PFSK-1 (cell line): ENCODE data around the gene NDFIP2.

Experiments
- POLR2AphosphoS5 ChIP-seq: IDR thresholded peaks from 2 replicates; pipeline ENCODE4 v1.6.1; 2012; ENCODE audit warnings: low read depth, mild to moderate bottlenecking, control low read depth, low read length, moderate library complexity
- REST ChIP-seq, 2 experiments: IDR thresholded peaks; 2 replicates each; pipeline versions ENCODE4 v1.6.1 to v1.8.0; 2011 to 2012; ENCODE audit warnings: low read depth in 2 of 2, low read length in 2 of 2, control low read depth in 1 of 2, inconsistent platforms in 1 of 2, mild to moderate bottlenecking in 1 of 2, moderate library complexity in 1 of 2; ENCODE audit not compliant: insufficient read depth in 1 of 2
- SIN3A ChIP-seq: IDR thresholded peaks from 2 replicates; pipeline ENCODE4 v1.6.1; 2012; ENCODE audit warnings: mild to moderate bottlenecking, low read length, moderate library complexity, borderline replicate concordance; ENCODE audit not compliant: insufficient read depth
- TAF1 ChIP-seq: IDR thresholded peaks from 2 replicates; pipeline ENCODE4 v1.6.1; 2012; ENCODE audit warnings: low read length, control low read depth, borderline replicate concordance; ENCODE audit not compliant: insufficient read depth

DNA sequence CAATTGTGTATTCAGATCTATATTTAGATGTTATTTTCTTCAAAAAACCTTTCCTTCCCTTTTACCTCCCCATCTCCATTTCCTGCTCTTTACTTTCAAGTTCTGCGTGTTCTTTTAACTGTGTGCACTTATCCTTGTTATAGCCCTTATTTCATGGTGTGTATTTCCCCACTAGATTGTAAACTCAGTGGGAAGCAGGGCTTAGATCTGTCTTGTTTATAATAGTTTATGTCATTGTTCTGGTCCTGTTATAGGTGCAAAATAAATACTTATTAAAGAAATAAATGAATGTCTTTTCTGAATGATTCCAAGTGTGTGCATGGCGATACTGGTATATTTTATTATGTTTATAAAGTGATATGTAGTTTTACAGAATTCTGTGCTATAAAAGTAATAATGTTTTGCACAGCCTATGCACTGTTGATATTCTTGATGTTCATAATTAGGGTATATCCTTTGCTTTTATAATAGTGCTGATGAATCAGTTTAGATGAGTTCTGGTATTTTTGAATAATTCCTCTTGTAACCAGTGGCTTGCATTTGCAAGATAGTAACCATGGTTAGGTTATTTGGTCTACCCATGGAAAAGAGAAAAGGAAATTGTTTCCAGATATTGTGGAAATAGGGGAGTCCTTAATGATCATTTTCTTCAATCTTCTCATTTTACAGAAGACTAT, 12.1 kb downstream of the NDFIP2 start:
- TF ChIP-seq POLR2AphosphoS5 (no peak), REST (IDR thresholded peaks at IDR 0.05; ENCODE audit: insufficient read depth in 1 of 2, low read depth in 2 of 2, low read length in 2 of 2) (no peak), TAF1 (no peak), SIN3A (no peak)
